ENCODE results near the gene VSX1.

VSX1 gene

GRCh38 chr20:25103526-25103925, 21.6 kb upstream of the VSX1 start:
- H3K4me3 ChIP-seq (IDR thresholded peaks at IDR 0.05; ENCODE audit: insufficient read depth, low read depth, low read length) = no peak overlapping the region
- H4K20me1 ChIP-seq (ENCODE audit: insufficient read depth) = no peaks in the 10 kb centered on the region
- no peaks in the 10 kb centered on the region for H3K79me2 ChIP-seq (ENCODE audit: insufficient read depth, low read depth)
- no peaks in the 10 kb centered on the region for H3K4me1 ChIP-seq (ENCODE audit: low read depth, poor library complexity, severe bottlenecking)
- H3K4me2 ChIP-seq = no peak overlapping the region
- H3K36me3 ChIP-seq (ENCODE audit: insufficient read depth) = no peaks in the 10 kb centered on the region
- no peak overlapping the region for H3K27ac ChIP-seq
- H2AFZ ChIP-seq (ENCODE audit: low read depth) = no peak overlapping the region
- H3K27me3 ChIP-seq (ENCODE audit: insufficient read depth, low read depth) = no peaks in the 10 kb centered on the region
- no peak overlapping the region for H3K9ac ChIP-seq
- no peak for TF ChIP-seq CTCF (conservative IDR thresholded peaks at IDR 0.05; ENCODE audit: low read depth, low read length)

- H3K36me3 ChIP-seq (ENCODE audit: insufficient read depth) = no peaks in the 10 kb centered on the region
- H3K27me3 ChIP-seq (ENCODE audit: insufficient read depth, low read depth) = no peaks in the 10 kb centered on the region
- H3K4me3 ChIP-seq (IDR thresholded peaks at IDR 0.05; ENCODE audit: insufficient read depth, low read depth, low read length) = no peak overlapping the region
- H3K4me2 ChIP-seq = no peak overlapping the region
- no peak overlapping the region for H3K9ac ChIP-seq
- no peaks in the 10 kb centered on the region for H4K20me1 ChIP-seq (ENCODE audit: insufficient read depth)
- no peak overlapping the region for H2AFZ ChIP-seq (ENCODE audit: low read depth)
- H3K4me1 ChIP-seq (ENCODE audit: low read depth, poor library complexity, severe bottlenecking) = no peaks in the 10 kb centered on the region
- H3K27ac ChIP-seq = no peak overlapping the region
- no peak for TF ChIP-seq CTCF (conservative IDR thresholded peaks at IDR 0.05; ENCODE audit: low read depth, low read length)
- no peaks in the 10 kb centered on the region for H3K79me2 ChIP-seq (ENCODE audit: insufficient read depth, low read depth)
Measured at GRCh38 chr20:25100914-25101313, 19.0 kb upstream of the VSX1 start.

- no peaks in the 10 kb centered on the region for H3K79me2 ChIP-seq (ENCODE audit: insufficient read depth, low read depth)
Measured at GRCh38 chr20:25099601-25100140, 17.7 kb upstream of the VSX1 start.

GRCh38 chr20:25097498-25097897, 15.6 kb upstream of the VSX1 start:
- no peaks in the 10 kb centered on the region for H3K4me1 ChIP-seq (ENCODE audit: low read depth, poor library complexity, severe bottlenecking)
- no peaks in the 10 kb centered on the region for H4K20me1 ChIP-seq (ENCODE audit: insufficient read depth)
- no peak for TF ChIP-seq CTCF (conservative IDR thresholded peaks at IDR 0.05; ENCODE audit: low read depth, low read length)
- H3K79me2 ChIP-seq (ENCODE audit: insufficient read depth, low read depth) = no peaks in the 10 kb centered on the region
- no peak overlapping the region for H3K4me2 ChIP-seq
- no peak overlapping the region for H3K27ac ChIP-seq
- H2AFZ ChIP-seq (ENCODE audit: low read depth) = no peak overlapping the region
- no peak overlapping the region for H3K9ac ChIP-seq
- no peaks in the 10 kb centered on the region for H3K36me3 ChIP-seq (ENCODE audit: insufficient read depth)
- no peak overlapping the region for H3K4me3 ChIP-seq (IDR thresholded peaks at IDR 0.05; ENCODE audit: insufficient read depth, low read depth, low read length)
- H3K27me3 ChIP-seq (ENCODE audit: insufficient read depth, low read depth) = no peaks in the 10 kb centered on the region

More at GRCh38 chr20:25099601-25100140, 17.7 kb upstream of the VSX1 start:
- Histone ChIP-seq H2AFZ (ENCODE audit: low read depth) (no peak overlapping the region), H3K4me3 (IDR thresholded peaks at IDR 0.05; ENCODE audit: insufficient read depth, low read depth, low read length) (no peak overlapping the region), H4K20me1 (ENCODE audit: insufficient read depth) (no peaks in the 10 kb centered on the region), H3K27me3 (ENCODE audit: insufficient read depth, low read depth) (no peaks in the 10 kb centered on the region), H3K36me3 (ENCODE audit: insufficient read depth) (no peaks in the 10 kb centered on the region), H3K9ac (no peak overlapping the region), H3K27ac (no peak overlapping the region), H3K4me2 (no peak overlapping the region), H3K4me1 (ENCODE audit: low read depth, poor library complexity, severe bottlenecking) (no peaks in the 10 kb centered on the region)
- TF ChIP-seq CTCF (conservative IDR thresholded peaks at IDR 0.05; ENCODE audit: low read depth, low read length) = no peak
